HepG2 (cell line): Measurements from ENCODE around the gene NAV2. TPM values are rescaled to one million over a fixed set of nuclear protein-coding genes. Genes with fewer than 3 reads are reported as not detected.

Experiments used
- ATAC-seq: fragments of 200-7000 bp; cut with Tn5 transposase; 3 replicates; pipeline ENCODE4 v1.9.1; 2020; ENCODE audit warnings: mild to moderate bottlenecking, moderate library complexity
- BruUV-seq: library from RNA; stranded (reverse); fragments of 400-500 nt; replicated peaks from 2 replicates; lab custom pipeline; 2021; lab: Mats Ljungman, UMichigan
- CTCF ChIA-PET: fragments of 300-600 bp; formaldehyde crosslinking; extraction: SDS; loops from one replicate; lab custom pipeline; 2021; ENCODE audit warnings: low total read pairs, inconsistent platforms, low intra/inter-chr PET ratio; lab: Yijun Ruan, JAX
- POLR2A ChIA-PET: fragments of 350-600 bp; sonication (Branson Sonifier 250); formaldehyde crosslinking; loops from one replicate; lab custom pipeline; 2020; ENCODE audit warnings: antibody characterized with exemption, inconsistent platforms; lab: Yijun Ruan, JAX
- DNase-seq: peaks from one replicate; pipeline ENCODE4 v3.0.0-alpha.2; 2015; ENCODE audit warnings: low spot score
- FAIRE-seq: peaks from 3 replicates; lab custom pipeline; 2011; peaks lifted over from hg19 to GRCh38; lab: Jason Lieb, UNC
- H2AFZ ChIP-seq: one replicate; pipeline ENCODE4 v1.6.1; 2011; ENCODE audit warnings: low read length, inconsistent platforms
- H3K27ac ChIP-seq: fragments of 300-600 bp; 3 replicates; pipeline ENCODE4 v1.8.0; 2011; ENCODE audit warnings: mixed run types, mild to moderate bottlenecking, mixed read lengths, low read length, inconsistent platforms; ENCODE audit not compliant: insufficient read depth; ENCODE audit errors: extremely low read length
- H3K27me3 ChIP-seq, 2 experiments: fragments of 200-600 bp in 1 of 2; 2 replicates in 1 of 2; 3 replicates in 1 of 2; pipeline versions ENCODE4 v1.6.0 to v1.8.0; 2011; ENCODE audit warnings: low read length in 2 of 2, mild to moderate bottlenecking in 2 of 2, moderate library complexity in 2 of 2, inconsistent platforms in 1 of 2; ENCODE audit not compliant: insufficient read depth in 2 of 2, control insufficient read depth in 1 of 2
- H3K36me3 ChIP-seq, 2 experiments: fragments of 200-600 bp in 1 of 2; replicated peaks in 1 of 2; 2 replicates in 1 of 2; 3 replicates in 1 of 2; pipeline versions ENCODE4 v1.5.1 to v1.8.0; 2011; ENCODE audit warnings: low read length in 2 of 2, inconsistent platforms in 1 of 2; ENCODE audit not compliant: insufficient read depth in 2 of 2, control insufficient read depth in 1 of 2
- H3K4me1 ChIP-seq: 2 replicates; pipeline ENCODE4 v1.5.1; 2012; ENCODE audit warnings: low read length, inconsistent platforms; ENCODE audit not compliant: insufficient read depth
- H3K4me2 ChIP-seq: 2 replicates; pipeline ENCODE4 v1.6.0; 2011; ENCODE audit warnings: low read depth, low read length, inconsistent platforms
- H3K4me3 ChIP-seq, 3 experiments: fragments of 200-600 bp in 1 of 3; sonication (generic), shearing (Covaris generic) in 1 of 3; replicated peaks in 1 of 3; 2 replicates each; pipeline ENCODE4 v1.5.1; 2011 to 2016; ENCODE audit warnings: low read length in 3 of 3, inconsistent platforms in 2 of 3, low read depth in 2 of 3, mild to moderate bottlenecking in 2 of 3, control low read depth in 1 of 3, mixed read lengths in 1 of 3; ENCODE audit not compliant: insufficient read depth in 1 of 3
- H3K79me2 ChIP-seq: one replicate; pipeline ENCODE4 v1.6.1; 2011; ENCODE audit warnings: low read length, inconsistent platforms; ENCODE audit not compliant: insufficient read depth
- H3K9ac ChIP-seq: 2 replicates; pipeline ENCODE4 v1.6.0; 2011; ENCODE audit warnings: mild to moderate bottlenecking, low read depth, low read length, inconsistent platforms; ENCODE audit not compliant: insufficient read depth
- H3K9me3 ChIP-seq: 2 replicates; pipeline ENCODE4 v1.5.1; 2012; ENCODE audit warnings: mild to moderate bottlenecking, low read length
- H4K20me1 ChIP-seq: 2 replicates; pipeline ENCODE4 v1.6.0; 2011; ENCODE audit warnings: inconsistent platforms, mild to moderate bottlenecking, low read length, moderate library complexity; ENCODE audit not compliant: insufficient read depth
- MAZ ChIP-seq, 2 experiments: sonication (generic) in 1 of 2; formaldehyde crosslinking in 1 of 2; IDR thresholded peaks; 2 replicates each; pipeline versions ENCODE4 v1.5.0 to v1.6.1; 2012 to 2020; ENCODE audit warnings: low read depth in 2 of 2, mild to moderate bottlenecking in 2 of 2, borderline replicate concordance in 1 of 2, improper control_type of control experiment in 1 of 2, low read length in 1 of 2, missing genetic modification reagents in 1 of 2, moderate library complexity in 1 of 2
- SIN3A ChIP-seq: IDR thresholded peaks from 2 replicates; pipeline ENCODE4 v1.6.1; 2011; ENCODE audit warnings: low read depth, mild to moderate bottlenecking, control low read depth, low read length, borderline replicate concordance
- TP53 ChIP-seq: sonication (generic); formaldehyde crosslinking; conservative IDR thresholded peaks from 2 replicates; pipeline ENCODE4 v1.4.0; 2020; ENCODE audit warnings: missing genetic modification reagents
- ZSCAN25 ChIP-seq: sonication (generic); formaldehyde crosslinking; IDR thresholded peaks from 2 replicates; pipeline ENCODE4 v1.8.0; 2022; ENCODE audit warnings: mild to moderate bottlenecking, missing genetic modification reagents
- WGBS: methylation state at CpG from one replicate; pipeline ENCODE4 v1.1.6; 2017; ENCODE audit warnings: low lambda C conversion rate; 5-methylcytosine and 5-hydroxymethylcytosine counted together
- in situ Hi-C: cut with HindIII; loops from 2 replicates; pipeline ENCODE4 v1.10.0; 2017; ENCODE audit warnings: low pct_unique_long_range_greater_than_20kb; ENCODE audit not compliant: extremely low pct_ligation_motif_present
- intact Hi-C: fragments of 100-400 bp; cut with micrococcal nuclease; formaldehyde crosslinking; loops from one replicate; pipeline ENCODE4 v1.10.0; 2022; ENCODE audit not compliant: unreplicated experiment
- polyA plus RNA-seq, 8 experiments: library from polyadenylated mRNA; depleted of rRNA in 3 of 8; stranded (reverse) in 7 of 8; unstranded in 1 of 8; fragments of >200 nt; fragmentation: Illumina TruSeq in 4 of 8; extraction: Trizol in 4 of 8; gene quantifications; 2 replicates each; pipeline versions ENCODE4 v1.2.1 to v1.2.3, GENCODE V29; 2011 to 2016; ENCODE audit warnings: low read depth in 4 of 8, missing spikeins in 1 of 8, mixed read lengths in 1 of 8; ENCODE audit not compliant: insufficient read depth in 1 of 8
- total RNA-seq, 5 experiments: library from RNA; depleted of rRNA; stranded (reverse); fragments of >200 nt; fragmentation: Illumina TruSeq; extraction: Trizol; gene quantifications; 2 replicates each; pipeline ENCODE4 v1.2.3, GENCODE V29; 2016; ENCODE audit warnings: low read depth in 1 of 5
- TF ChIP-seq, protein P1 (sequence below), 2 experiments: sonication (generic) in 1 of 2; formaldehyde crosslinking in 1 of 2; IDR thresholded peaks; 2 replicates each; pipeline versions ENCODE4 v1.4.0 to v1.6.1; 2016 to 2020; ENCODE audit warnings: borderline replicate concordance in 1 of 2, low read depth in 1 of 2, mild to moderate bottlenecking in 1 of 2, missing genetic modification reagents in 1 of 2
- TF ChIP-seq, protein P2 (sequence below), 2 experiments: fragments of 450-650 bp in 1 of 2; sonication (generic) in 1 of 2; formaldehyde crosslinking; IDR thresholded peaks; 2 replicates each; pipeline versions ENCODE4 v1.5.0 to v1.8.0; 2020 to 2022; ENCODE audit warnings: mild to moderate bottlenecking in 1 of 2, missing genetic modification reagents in 1 of 2
- TF ChIP-seq, protein P3 (sequence below): sonication (generic); formaldehyde crosslinking; conservative IDR thresholded peaks from 2 replicates; pipeline ENCODE4 v1.8.0; 2022; ENCODE audit warnings: mild to moderate bottlenecking, moderate library complexity, missing genetic modification reagents
- TF ChIP-seq, protein P4 (sequence below): sonication (generic); formaldehyde crosslinking; IDR thresholded peaks from 2 replicates; pipeline ENCODE4 v1.5.1; 2020; ENCODE audit warnings: mild to moderate bottlenecking, moderate library complexity, missing genetic modification reagents
- TF ChIP-seq, protein P5 (sequence below): IDR thresholded peaks from 2 replicates; pipeline ENCODE4 v1.6.1; 2016; ENCODE audit warnings: missing compliant biosample characterization, missing genetic modification reagents, borderline replicate concordance

Gene NAV2
- total and polyA plus RNA-seq, 2 of the 13 experiments (the other 11 are each of a cell fraction or from before 2014, with no cell fraction given) = 9.3 to 34.6 TPM

DNA sequence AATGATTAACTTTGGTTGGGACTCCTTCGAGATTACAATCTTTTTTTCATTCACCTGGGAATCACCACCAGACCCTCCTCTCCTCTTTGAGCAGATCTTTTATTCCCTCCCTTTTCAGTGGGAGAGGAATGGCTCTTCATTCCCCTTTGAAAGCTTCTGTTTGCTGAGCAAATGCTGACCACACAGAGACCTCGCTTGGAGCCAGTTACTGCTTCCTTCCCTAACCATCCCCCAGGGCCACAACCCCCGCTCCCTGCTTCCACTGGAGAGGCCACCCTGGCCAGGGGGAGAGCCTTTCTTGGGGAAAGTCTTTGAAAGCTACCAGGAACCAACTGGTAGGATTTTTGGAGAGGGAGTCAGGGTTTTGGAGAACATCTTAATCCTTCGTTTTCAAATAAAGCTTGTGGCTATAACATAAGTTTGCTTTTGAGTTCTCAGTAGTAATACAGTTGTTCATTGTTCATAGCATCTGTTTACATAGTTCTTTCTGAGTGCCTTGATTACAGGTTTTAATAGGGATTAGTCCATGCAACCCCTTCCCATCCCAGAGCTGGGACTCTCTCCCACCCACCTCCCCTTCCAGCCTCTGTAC is 309.2 kb downstream of the NAV2 start:
- H2AFZ ChIP-seq = no peak overlapping the region
- ChIA-PET POLR2A (interaction anchor here (0.9 to 6.9 kb wide), 13 partner anchors 9 to 111 kb away, joined by 3 to 65 read pairs (median 13); no protein-coding TSS in a partner anchor), CTCF (no interaction called here)
- H3K4me1 ChIP-seq = peaks cover 91% of the 10 kb centered on the region
- peak overlapping the region; percentile 75 for H3K9ac ChIP-seq
- WGBS = 2% methylated on average over 4 of the region's 4 CpGs
- no peaks in the 10 kb centered on the region for H3K36me3 ChIP-seq
- ATAC-seq (peak; percentile 53), DNase-seq (peak; percentile 61), FAIRE-seq (no peak)
- intact Hi-C loops = loop anchor here (1.0 to 5.0 kb wide), 6 partner anchors 9 to 110 kb away; no protein-coding TSS in a partner anchor
- H3K79me2 ChIP-seq = peaks cover 55% of the 10 kb centered on the region
- H3K27me3 ChIP-seq = no peaks in the 10 kb centered on the region; a peak in 1 of 5 replicates
- no peaks in the 10 kb centered on the region for H4K20me1 ChIP-seq
- in situ Hi-C loops = no loop called here
- no TSS peak for BruUV-seq
- H3K9me3 ChIP-seq = no peaks in the 10 kb centered on the region
- H3K27ac ChIP-seq = peak overlapping the region; percentile 76
- peak overlapping the region; percentile 82 for H3K4me2 ChIP-seq
- peak overlapping the region; percentile 58 to 86 (median 80) for H3K4me3 ChIP-seq
- TF ChIP-seq, protein P1, sequence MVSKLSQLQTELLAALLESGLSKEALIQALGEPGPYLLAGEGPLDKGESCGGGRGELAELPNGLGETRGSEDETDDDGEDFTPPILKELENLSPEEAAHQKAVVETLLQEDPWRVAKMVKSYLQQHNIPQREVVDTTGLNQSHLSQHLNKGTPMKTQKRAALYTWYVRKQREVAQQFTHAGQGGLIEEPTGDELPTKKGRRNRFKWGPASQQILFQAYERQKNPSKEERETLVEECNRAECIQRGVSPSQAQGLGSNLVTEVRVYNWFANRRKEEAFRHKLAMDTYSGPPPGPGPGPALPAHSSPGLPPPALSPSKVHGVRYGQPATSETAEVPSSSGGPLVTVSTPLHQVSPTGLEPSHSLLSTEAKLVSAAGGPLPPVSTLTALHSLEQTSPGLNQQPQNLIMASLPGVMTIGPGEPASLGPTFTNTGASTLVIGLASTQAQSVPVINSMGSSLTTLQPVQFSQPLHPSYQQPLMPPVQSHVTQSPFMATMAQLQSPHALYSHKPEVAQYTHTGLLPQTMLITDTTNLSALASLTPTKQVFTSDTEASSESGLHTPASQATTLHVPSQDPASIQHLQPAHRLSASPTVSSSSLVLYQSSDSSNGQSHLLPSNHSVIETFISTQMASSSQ (IDR thresholded peaks at IDR 0.05; ENCODE audit: low read depth) = peak; percentile 46; the same call in 1 of the 2 replicates
- TF ChIP-seq, protein P1 (CRISPR knock-in tag; IDR thresholded peaks at IDR 0.05; ENCODE audit: borderline replicate concordance) = no peak
- TF ChIP-seq TP53 (no peak), ZSCAN25 (CRISPR knock-in tag) (0 out of 2 replicates have a peak, but pooled peaks have one; percentile 25), SIN3A (0 out of 2 replicates have a peak, but pooled peaks have one; percentile 45), MAZ (IDR thresholded peaks at IDR 0.05; ENCODE audit: borderline replicate concordance, low read depth, low read length) (no peak), MAZ (CRISPR knock-in tag; IDR thresholded peaks at IDR 0.05; ENCODE audit: low read depth) (peak; percentile 29; the same call in 1 of the 2 replicates)
- TF ChIP-seq, protein P2, sequence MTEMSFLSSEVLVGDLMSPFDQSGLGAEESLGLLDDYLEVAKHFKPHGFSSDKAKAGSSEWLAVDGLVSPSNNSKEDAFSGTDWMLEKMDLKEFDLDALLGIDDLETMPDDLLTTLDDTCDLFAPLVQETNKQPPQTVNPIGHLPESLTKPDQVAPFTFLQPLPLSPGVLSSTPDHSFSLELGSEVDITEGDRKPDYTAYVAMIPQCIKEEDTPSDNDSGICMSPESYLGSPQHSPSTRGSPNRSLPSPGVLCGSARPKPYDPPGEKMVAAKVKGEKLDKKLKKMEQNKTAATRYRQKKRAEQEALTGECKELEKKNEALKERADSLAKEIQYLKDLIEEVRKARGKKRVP (CRISPR knock-in tag; IDR thresholded peaks at IDR 0.05) = 0 out of 4 replicates have a peak, but pooled peaks of 1 of the 2 experiments have one; percentile 6
- TF ChIP-seq, protein P3, sequence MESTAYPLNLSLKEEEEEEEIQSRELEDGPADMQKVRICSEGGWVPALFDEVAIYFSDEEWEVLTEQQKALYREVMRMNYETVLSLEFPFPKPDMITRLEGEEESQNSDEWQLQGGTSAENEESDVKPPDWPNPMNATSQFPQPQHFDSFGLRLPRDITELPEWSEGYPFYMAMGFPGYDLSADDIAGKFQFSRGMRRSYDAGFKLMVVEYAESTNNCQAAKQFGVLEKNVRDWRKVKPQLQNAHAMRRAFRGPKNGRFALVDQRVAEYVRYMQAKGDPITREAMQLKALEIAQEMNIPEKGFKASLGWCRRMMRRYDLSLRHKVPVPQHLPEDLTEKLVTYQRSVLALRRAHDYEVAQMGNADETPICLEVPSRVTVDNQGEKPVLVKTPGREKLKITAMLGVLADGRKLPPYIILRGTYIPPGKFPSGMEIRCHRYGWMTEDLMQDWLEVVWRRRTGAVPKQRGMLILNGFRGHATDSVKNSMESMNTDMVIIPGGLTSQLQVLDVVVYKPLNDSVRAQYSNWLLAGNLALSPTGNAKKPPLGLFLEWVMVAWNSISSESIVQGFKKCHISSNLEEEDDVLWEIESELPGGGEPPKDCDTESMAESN (CRISPR knock-in tag) = 0 out of 2 replicates have a peak, but pooled peaks have one; percentile 27
- TF ChIP-seq, protein P4, sequence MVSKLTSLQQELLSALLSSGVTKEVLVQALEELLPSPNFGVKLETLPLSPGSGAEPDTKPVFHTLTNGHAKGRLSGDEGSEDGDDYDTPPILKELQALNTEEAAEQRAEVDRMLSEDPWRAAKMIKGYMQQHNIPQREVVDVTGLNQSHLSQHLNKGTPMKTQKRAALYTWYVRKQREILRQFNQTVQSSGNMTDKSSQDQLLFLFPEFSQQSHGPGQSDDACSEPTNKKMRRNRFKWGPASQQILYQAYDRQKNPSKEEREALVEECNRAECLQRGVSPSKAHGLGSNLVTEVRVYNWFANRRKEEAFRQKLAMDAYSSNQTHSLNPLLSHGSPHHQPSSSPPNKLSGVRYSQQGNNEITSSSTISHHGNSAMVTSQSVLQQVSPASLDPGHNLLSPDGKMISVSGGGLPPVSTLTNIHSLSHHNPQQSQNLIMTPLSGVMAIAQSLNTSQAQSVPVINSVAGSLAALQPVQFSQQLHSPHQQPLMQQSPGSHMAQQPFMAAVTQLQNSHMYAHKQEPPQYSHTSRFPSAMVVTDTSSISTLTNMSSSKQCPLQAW (CRISPR knock-in tag) = 0 out of 2 replicates have a peak, but pooled peaks have one; percentile 38
- TF ChIP-seq, protein P5, sequence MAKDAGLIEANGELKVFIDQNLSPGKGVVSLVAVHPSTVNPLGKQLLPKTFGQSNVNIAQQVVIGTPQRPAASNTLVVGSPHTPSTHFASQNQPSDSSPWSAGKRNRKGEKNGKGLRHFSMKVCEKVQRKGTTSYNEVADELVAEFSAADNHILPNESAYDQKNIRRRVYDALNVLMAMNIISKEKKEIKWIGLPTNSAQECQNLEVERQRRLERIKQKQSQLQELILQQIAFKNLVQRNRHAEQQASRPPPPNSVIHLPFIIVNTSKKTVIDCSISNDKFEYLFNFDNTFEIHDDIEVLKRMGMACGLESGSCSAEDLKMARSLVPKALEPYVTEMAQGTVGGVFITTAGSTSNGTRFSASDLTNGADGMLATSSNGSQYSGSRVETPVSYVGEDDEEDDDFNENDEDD (CRISPR knock-in tag) = 0 out of 2 replicates have a peak, but pooled peaks have one; percentile 19
